ENCODE data around the gene MEAK7.
"Not testable (repeated sequence)": the region's sequence is repeated elsewhere in the genome, so short reads cannot be mapped to it uniquely, and the experiment has no call there.

- not testable (repeated sequence) for TF ChIP-seq SUZ12 (IDR thresholded peaks at IDR 0.05; ENCODE audit: extremely low read depth, insufficient read depth, insufficient read length); ZNF274 (IDR thresholded peaks at IDR 0.05; ENCODE audit: low read depth, low read length); YY1 (IDR thresholded peaks at IDR 0.05; ENCODE audit: insufficient read depth, insufficient read length)
These were observed 20.6 kb upstream of the MEAK7 start for GRCh38 chr16:84524941-84525581.

Data from NT2/D1 (cell line).